Loucy (cell line): ENCODE results near the gene UNC79.

Source experiments
- EZH2phosphoT487 ChIP-seq: fragments of 200-600 bp; IDR thresholded peaks from 2 replicates; pipeline ENCODE4 v1.6.1; 2018; ENCODE audit warnings: antibody characterized with exemption, mild to moderate bottlenecking, moderate library complexity, borderline replicate concordance
- TF ChIP-seq, protein P1 (sequence below): fragments of 200-600 bp; sonication (generic); conservative IDR thresholded peaks from 2 replicates; pipeline ENCODE4 v1.5.1; 2014; ENCODE audit warnings: mild to moderate bottlenecking, antibody characterized with exemption, low read length

DNA sequence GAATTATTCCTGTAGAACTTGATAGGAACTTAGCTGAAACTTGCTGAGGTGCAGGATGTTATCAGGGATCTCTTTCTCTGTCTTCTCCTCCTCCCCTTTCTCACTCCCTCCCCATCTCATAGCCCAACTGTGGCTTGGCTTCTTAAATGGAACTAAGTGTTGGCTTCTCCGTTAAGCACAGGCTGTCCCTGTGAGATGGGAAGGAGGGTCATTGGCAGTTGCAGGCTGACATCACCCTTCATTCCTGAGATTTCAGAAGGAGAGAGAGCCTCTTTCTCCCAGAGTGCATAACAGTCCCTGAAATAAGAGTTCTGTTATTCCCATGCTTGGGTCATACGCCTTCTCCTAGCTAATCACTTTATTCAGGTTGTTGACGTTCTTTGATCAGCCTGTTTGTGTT is 162.0 kb downstream of the UNC79 start:
- TF ChIP-seq, protein P1, sequence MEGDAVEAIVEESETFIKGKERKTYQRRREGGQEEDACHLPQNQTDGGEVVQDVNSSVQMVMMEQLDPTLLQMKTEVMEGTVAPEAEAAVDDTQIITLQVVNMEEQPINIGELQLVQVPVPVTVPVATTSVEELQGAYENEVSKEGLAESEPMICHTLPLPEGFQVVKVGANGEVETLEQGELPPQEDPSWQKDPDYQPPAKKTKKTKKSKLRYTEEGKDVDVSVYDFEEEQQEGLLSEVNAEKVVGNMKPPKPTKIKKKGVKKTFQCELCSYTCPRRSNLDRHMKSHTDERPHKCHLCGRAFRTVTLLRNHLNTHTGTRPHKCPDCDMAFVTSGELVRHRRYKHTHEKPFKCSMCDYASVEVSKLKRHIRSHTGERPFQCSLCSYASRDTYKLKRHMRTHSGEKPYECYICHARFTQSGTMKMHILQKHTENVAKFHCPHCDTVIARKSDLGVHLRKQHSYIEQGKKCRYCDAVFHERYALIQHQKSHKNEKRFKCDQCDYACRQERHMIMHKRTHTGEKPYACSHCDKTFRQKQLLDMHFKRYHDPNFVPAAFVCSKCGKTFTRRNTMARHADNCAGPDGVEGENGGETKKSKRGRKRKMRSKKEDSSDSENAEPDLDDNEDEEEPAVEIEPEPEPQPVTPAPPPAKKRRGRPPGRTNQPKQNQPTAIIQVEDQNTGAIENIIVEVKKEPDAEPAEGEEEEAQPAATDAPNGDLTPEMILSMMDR, result no peak
- TF ChIP-seq EZH2phosphoT487, result no peak
